ENCODE measurements around the gene NINJ1. TPM values are rescaled to one million over a fixed set of nuclear protein-coding genes. Genes with fewer than 3 reads are reported as not detected.

The NINJ1 gene
- total and polyA plus RNA-seq, 2 of the 4 experiments (the other 2 are of a cell fraction): 21.9 to 38.8 TPM

DNA sequence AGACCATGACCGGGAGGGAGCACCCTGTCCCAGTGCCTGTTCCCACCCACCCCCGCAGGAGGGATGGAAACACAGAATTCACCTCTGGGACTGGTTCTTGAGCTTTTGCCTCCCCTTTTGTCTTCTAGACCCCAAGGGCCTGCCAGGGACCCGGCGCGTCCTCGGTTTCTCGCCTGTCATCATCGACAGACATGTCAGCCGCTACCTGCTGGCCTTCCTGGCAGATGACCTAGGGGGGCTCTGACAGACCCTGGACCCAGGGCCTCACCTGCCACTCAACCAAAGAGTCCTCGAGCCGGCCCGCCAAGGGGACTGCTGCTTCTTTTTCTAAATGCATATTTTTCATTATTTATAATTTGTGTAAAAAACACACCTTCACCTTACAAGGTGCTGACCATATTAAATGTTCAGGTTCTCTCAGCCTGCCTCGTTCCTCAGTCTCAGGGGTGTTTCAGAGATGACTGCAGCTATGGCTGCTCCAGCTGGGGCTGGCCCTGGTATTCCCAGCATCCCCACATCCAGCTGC is 21.1 kb downstream of the NINJ1 start (continued):
- TF ChIP-seq CTCF (conservative IDR thresholded peaks at IDR 0.05; ENCODE audit: low read depth, low read length) (no peak), POLR2A (IDR thresholded peaks at IDR 0.05; ENCODE audit: low read depth, low read length) (no peak), BHLHE40 (IDR thresholded peaks at IDR 0.05; ENCODE audit: low read depth, low read length) (no peak), RAD21 (IDR thresholded peaks at IDR 0.05; ENCODE audit: low read length) (no peak), SMC3 (IDR thresholded peaks at IDR 0.05; ENCODE audit: low read depth, low read length) (no peak)
